ENCODE results near the gene CIITA. TPM values are rescaled to one million over a fixed set of nuclear protein-coding genes. Genes with fewer than 3 reads are reported as not detected.

CIITA gene
- total RNA-seq, 2 donors from 2014 or later = 11.7 to 16.0 TPM

DNA sequence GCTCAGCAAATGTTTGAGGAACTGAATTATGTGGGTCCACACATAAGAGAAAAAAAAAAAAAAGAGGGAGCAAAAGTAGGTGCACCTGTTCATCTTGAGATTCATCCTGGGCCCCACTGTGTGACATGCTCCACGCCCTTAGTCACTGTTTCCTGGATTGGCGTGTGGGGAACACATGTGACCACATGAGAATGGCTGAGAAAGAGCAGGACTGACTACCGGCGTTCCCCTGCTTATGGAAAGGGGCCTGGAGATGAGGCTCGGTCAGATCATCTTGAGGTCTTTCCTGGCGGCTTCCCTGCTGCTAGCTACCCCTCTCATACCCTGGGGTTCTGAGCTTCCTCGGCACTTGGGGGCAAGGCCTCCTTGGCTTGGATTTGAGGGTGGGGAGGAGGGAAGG lies 61.3 kb downstream of the CIITA start:
- no peaks in the 10 kb centered on the region for H3K27me3 ChIP-seq (replicated peaks; ENCODE audit: insufficient read depth)
- H3K36me3 ChIP-seq = no peaks in the 10 kb centered on the region
- no peak for DNase-seq (ENCODE audit: low spot score)
- TF ChIP-seq, protein P1, sequence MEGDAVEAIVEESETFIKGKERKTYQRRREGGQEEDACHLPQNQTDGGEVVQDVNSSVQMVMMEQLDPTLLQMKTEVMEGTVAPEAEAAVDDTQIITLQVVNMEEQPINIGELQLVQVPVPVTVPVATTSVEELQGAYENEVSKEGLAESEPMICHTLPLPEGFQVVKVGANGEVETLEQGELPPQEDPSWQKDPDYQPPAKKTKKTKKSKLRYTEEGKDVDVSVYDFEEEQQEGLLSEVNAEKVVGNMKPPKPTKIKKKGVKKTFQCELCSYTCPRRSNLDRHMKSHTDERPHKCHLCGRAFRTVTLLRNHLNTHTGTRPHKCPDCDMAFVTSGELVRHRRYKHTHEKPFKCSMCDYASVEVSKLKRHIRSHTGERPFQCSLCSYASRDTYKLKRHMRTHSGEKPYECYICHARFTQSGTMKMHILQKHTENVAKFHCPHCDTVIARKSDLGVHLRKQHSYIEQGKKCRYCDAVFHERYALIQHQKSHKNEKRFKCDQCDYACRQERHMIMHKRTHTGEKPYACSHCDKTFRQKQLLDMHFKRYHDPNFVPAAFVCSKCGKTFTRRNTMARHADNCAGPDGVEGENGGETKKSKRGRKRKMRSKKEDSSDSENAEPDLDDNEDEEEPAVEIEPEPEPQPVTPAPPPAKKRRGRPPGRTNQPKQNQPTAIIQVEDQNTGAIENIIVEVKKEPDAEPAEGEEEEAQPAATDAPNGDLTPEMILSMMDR (IDR thresholded peaks at IDR 0.05) = no peak
- TF ChIP-seq POLR2A (IDR thresholded peaks at IDR 0.05) = no peak
- no peak for TF ChIP-seq POLR2AphosphoS5 (IDR thresholded peaks at IDR 0.05)
- intact Hi-C loops (cut with DNase I) = no loop called here
- H3K9me3 ChIP-seq = no peaks in the 10 kb centered on the region
- peaks cover 5% of the 10 kb centered on the region for H3K4me1 ChIP-seq (replicated peaks)
- no peak overlapping the region for H3K4me3 ChIP-seq
- H3K27ac ChIP-seq = peak overlapping the region; percentile 6 to 9
- 72% methylated on average over 7 of the region's 7 CpGs for WGBS

- H3K4me3 ChIP-seq = no peak overlapping the region
- H3K9me3 ChIP-seq = no peaks in the 10 kb centered on the region
- H3K36me3 ChIP-seq = no peaks in the 10 kb centered on the region
- TF ChIP-seq, protein P1 (IDR thresholded peaks at IDR 0.05) = no peak
- no peak for TF ChIP-seq POLR2A (IDR thresholded peaks at IDR 0.05)
- TF ChIP-seq POLR2AphosphoS5 (IDR thresholded peaks at IDR 0.05) = no peak
- intact Hi-C loops (cut with DNase I) = no loop called here
- peaks cover 5% of the 10 kb centered on the region for H3K4me1 ChIP-seq (replicated peaks)
- DNase-seq (ENCODE audit: low spot score) = no peak
- WGBS = 31% methylated on average over 7 of the region's 7 CpGs
- peak overlapping the region; percentile 6 to 9 for H3K27ac ChIP-seq
- no peaks in the 10 kb centered on the region for H3K27me3 ChIP-seq (replicated peaks; ENCODE audit: insufficient read depth)
These were observed 62.0 kb downstream of the CIITA start for GRCh38 chr16:10938796-10939648.

DNA sequence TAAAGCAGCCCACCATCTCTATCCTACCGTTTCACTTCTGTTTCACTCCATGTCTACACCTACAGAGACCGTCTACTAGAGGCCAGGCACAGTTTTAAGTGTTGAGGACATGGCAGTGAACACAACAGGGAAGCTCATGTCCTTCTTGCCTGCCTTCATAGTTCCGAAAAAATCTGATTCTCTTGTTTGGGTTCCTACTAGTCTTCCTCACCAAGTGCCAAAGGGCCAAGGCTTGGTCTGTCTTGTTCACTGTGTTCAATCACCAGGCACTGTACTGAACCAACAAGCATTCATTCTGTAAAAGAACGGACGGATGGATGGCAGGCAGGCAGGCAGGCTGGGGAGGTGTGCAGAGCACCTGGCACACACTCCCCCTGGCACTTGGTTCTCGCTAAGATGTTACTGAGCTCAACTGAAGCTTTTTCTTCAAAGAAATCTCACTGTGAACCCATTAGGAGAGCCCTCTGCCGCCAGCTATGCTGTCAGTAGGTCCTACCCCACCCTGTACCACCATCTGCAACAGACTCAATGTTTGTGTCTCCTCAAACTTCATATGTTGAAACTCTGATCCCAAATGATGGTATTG lies 62.7 kb downstream of the CIITA start:
- Histone ChIP-seq H3K4me1 (replicated peaks) (peaks cover 5% of the 10 kb centered on the region), H3K27ac (peak overlapping the region in 1 of 2 donors; percentile 6), H3K36me3 (no peaks in the 10 kb centered on the region), H3K9me3 (no peaks in the 10 kb centered on the region), H3K27me3 (replicated peaks; ENCODE audit: insufficient read depth) (no peaks in the 10 kb centered on the region), H3K4me3 (peak overlapping the region in 1 of 2 donors; percentile 84)
- TF ChIP-seq, protein P1 (IDR thresholded peaks at IDR 0.05) = no peak
- TF ChIP-seq POLR2A (IDR thresholded peaks at IDR 0.05) = no peak
- TF ChIP-seq POLR2AphosphoS5 (IDR thresholded peaks at IDR 0.05) = no peak
- intact Hi-C loops (cut with DNase I) = loop anchor here (10.0 kb wide), 1 partner anchor 975 kb away; the partner anchor contains the start of gene GSPT1
- no peak for DNase-seq (ENCODE audit: low spot score)
- WGBS = 72% methylated on average over 7 of the region's 7 CpGs

DNA sequence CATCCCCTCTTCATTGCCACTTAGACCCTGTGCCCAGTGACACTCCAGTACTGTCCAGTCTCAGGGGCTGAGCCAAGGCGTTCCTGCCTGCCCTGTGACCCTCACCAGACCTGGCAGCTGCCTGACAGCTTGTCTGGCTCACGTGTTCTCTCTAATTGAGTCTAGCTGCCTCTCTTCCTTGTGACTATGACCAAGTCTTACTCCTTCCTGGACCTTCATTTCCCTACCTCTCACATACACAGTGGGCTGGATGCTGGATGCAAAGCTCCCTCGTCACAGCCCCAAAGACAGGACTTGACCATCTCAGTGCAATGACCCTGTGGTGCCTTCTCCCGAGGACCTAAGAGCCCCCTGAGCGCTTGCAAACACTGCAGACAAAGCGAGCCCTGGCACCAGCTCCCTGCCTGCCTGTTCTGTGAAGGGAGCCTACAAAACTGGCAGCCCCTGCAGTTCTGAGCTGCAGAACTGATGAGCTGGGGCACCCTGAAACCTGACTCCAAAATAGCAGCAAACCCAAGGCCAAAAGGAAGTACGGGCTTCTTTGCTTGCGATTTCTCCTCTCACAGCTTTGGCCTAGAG lies 63.6 kb downstream of the CIITA start:
- Histone ChIP-seq H3K27me3 (replicated peaks; ENCODE audit: insufficient read depth) (no peaks in the 10 kb centered on the region), H3K4me3 (peak overlapping the region; percentile 74 to 84), H3K27ac (peak overlapping the region; percentile 77 to 81), H3K36me3 (no peaks in the 10 kb centered on the region), H3K9me3 (no peaks in the 10 kb centered on the region), H3K4me1 (replicated peaks) (peaks cover 13% of the 10 kb centered on the region)
- DNase-seq (ENCODE audit: low spot score) = no peak
- intact Hi-C loops (cut with DNase I) = loop anchor here (10.0 kb wide), 1 partner anchor 974 kb away; the partner anchor contains the start of gene GSPT1
- TF ChIP-seq POLR2A (IDR thresholded peaks at IDR 0.05) = peak; percentile 29
- TF ChIP-seq, protein P1 (IDR thresholded peaks at IDR 0.05) = no peak
- TF ChIP-seq POLR2AphosphoS5 (IDR thresholded peaks at IDR 0.05) = no peak
- WGBS = 12% methylated on average over 8 of the region's 8 CpGs
